ENCODE measurements around the gene ANKRD13D. TPM values are rescaled to one million over a fixed set of nuclear protein-coding genes. Genes with fewer than 3 reads are reported as not detected.

The ANKRD13D gene
- polyA plus RNA-seq, 1 of the 3 experiments (the other 2 are of a cell fraction) = 50.2 TPM

GRCh38 chr11:67265633-67266448, 23.3 kb upstream of the ANKRD13D start:
- Histone ChIP-seq H3F3A (replicated peaks; ENCODE audit: insufficient read depth) (peaks cover 12% of the 10 kb centered on the region), H3K79me2 (ENCODE audit: insufficient read depth) (peaks cover 41% of the 10 kb centered on the region), H3K36me3 (replicated peaks in 1 of 2; ENCODE audit: control insufficient read depth in 1 of 2, insufficient read depth in 2 of 2, low read length in 1 of 2) (peaks cover 0 to 3% of the 10 kb centered on the region in 2 experiments), H4K20me1 (ENCODE audit: insufficient read depth) (peaks cover 9% of the 10 kb centered on the region; the same call in 1 of the 2 replicates), H3K4me1 (ENCODE audit: control insufficient read depth in 1 of 2, insufficient read depth in 2 of 2, low read depth in 1 of 2, low read length in 1 of 2) (peaks cover 14 to 35% of the 10 kb centered on the region in 2 experiments; a peak in 2 of 4 replicates), H3K9ac (no peak overlapping the region), H3K9me3 (no peaks in the 10 kb centered on the region), H3K27me3 (ENCODE audit: insufficient read depth) (no peaks in the 10 kb centered on the region), H2AFZ (ENCODE audit: low read depth) (no peak overlapping the region), H3K9me2 (no peaks in the 10 kb centered on the region), H3K27ac (ENCODE audit: low read depth in 2 of 2, low read length in 1 of 2) (peak overlapping the region in 1 of 2 experiments; percentile 67; a peak in 2 of 4 replicates), H3K4me2 (peak overlapping the region; percentile 56; the same call in 1 of the 2 replicates), H3K4me3 (ENCODE audit: low read depth in 2 of 2, low read length in 1 of 2) (peak overlapping the region in 1 of 2 experiments; percentile 90; a peak in 2 of 4 replicates)
- ChIA-PET POLR2A (interaction anchor here (1.4 kb wide), 1 partner anchor 52 kb away, joined by 6 read pairs; no protein-coding TSS in a partner anchor), CTCF (interaction anchor here (1.0 to 10.0 kb wide), 10 partner anchors 11 to 121 kb away, joined by 3 to 274 read pairs (median 4); no protein-coding TSS in a partner anchor)
- WGBS (ENCODE audit: low lambda C conversion rate) = 59% methylated on average over 12 of the region's 54 CpGs
- peak; percentile 94 for DNase-seq
- no peak for TF ChIP-seq EP300 (IDR thresholded peaks at IDR 0.05; ENCODE audit: borderline replicate concordance in 1 of 2, low read depth in 1 of 2, low read length in 1 of 2)
- no peak for TF ChIP-seq YY1 (IDR thresholded peaks at IDR 0.05; ENCODE audit: low read depth)
- 0 out of 2 replicates have a peak, but pooled peaks have one; percentile 17 for TF ChIP-seq RCOR1 (IDR thresholded peaks at IDR 0.05; ENCODE audit: low read length)
- TF ChIP-seq MXI1 (IDR thresholded peaks at IDR 0.05; ENCODE audit: low read depth, low read length) = no peak
- TF ChIP-seq FOXJ3 (CRISPR knock-in tag; IDR thresholded peaks at IDR 0.05) = no peak
- TF ChIP-seq JUND (IDR thresholded peaks at IDR 0.05) = no peak
- no peak for TF ChIP-seq POLR2AphosphoS5 (IDR thresholded peaks at IDR 0.05; ENCODE audit: low read depth, low read length)
- TF ChIP-seq EZH2phosphoT487 (IDR thresholded peaks at IDR 0.05; ENCODE audit: borderline replicate concordance, low read depth) = no peak
- no peak for TF ChIP-seq SIN3A (IDR thresholded peaks at IDR 0.05; ENCODE audit: borderline replicate concordance, low read depth, low read length)
- TF ChIP-seq CHD2 (IDR thresholded peaks at IDR 0.05; ENCODE audit: low read length, partially characterized antibody) = no peak
- TF ChIP-seq RFX5 (IDR thresholded peaks at IDR 0.05; ENCODE audit: low read length) = no peak
- TF ChIP-seq GATA2 (CRISPR knock-in tag; IDR thresholded peaks at IDR 0.05) = no peak
- 0 out of 2 replicates have a peak, but pooled peaks have one; percentile 6 for TF ChIP-seq NRF1 (IDR thresholded peaks at IDR 0.05; ENCODE audit: low read depth, low read length)
- no peak for TF ChIP-seq PBX3 (IDR thresholded peaks at IDR 0.05)
- TF ChIP-seq IRF3 (IDR thresholded peaks at IDR 0.05; ENCODE audit: low read depth, low read length) = no peak
- TF ChIP-seq MEF2A (IDR thresholded peaks at IDR 0.05; ENCODE audit: borderline replicate concordance, low read depth) = no peak
- TF ChIP-seq USF1 (IDR thresholded peaks at IDR 0.05; ENCODE audit: borderline replicate concordance, low read depth) = no peak
- TF ChIP-seq NFIC (IDR thresholded peaks at IDR 0.05; ENCODE audit: borderline replicate concordance) = no peak
- no peak for TF ChIP-seq FOXM1 (IDR thresholded peaks at IDR 0.05; ENCODE audit: low read depth)
- TF ChIP-seq RAD21 (IDR thresholded peaks at IDR 0.05; ENCODE audit: low read length) = peak; percentile 64
- peak; percentile 76 for TF ChIP-seq SMC3 (IDR thresholded peaks at IDR 0.05; ENCODE audit: low read depth, low read length)
- TF ChIP-seq TAF1 (IDR thresholded peaks at IDR 0.05; ENCODE audit: borderline replicate concordance, low read depth, low read length) = no peak
- TF ChIP-seq ZBTB33 (IDR thresholded peaks at IDR 0.05; ENCODE audit: borderline replicate concordance, low read depth) = no peak
- no peak for TF ChIP-seq REST (IDR thresholded peaks at IDR 0.05; ENCODE audit: low read depth, low read length)

Data from SK-N-SH (cell line).